RPMI7951 (cell line): ENCODE measurements around the gene ARAP3. TPM values are rescaled to one million over a fixed set of nuclear protein-coding genes. Genes with fewer than 3 reads are reported as not detected.
"Not testable (repeated sequence)": the region's sequence is repeated elsewhere in the genome, so short reads cannot be mapped to it uniquely, and the experiment has no call there.

ENCODE experiments used
- DNase-seq: peaks from one replicate; pipeline ENCODE4 v3.0.0-alpha.2; 2012; ENCODE audit warnings: low read depth
- total RNA-seq: library from RNA; depleted of rRNA; stranded (reverse); fragments of >200 nt; shearing (Covaris generic); gene quantifications from 2 replicates; pipeline ENCODE4 v1.2.3, GENCODE V29; 2014; rRNA removed

ARAP3 gene
- total RNA-seq, 1 experiment from 2014 or later: 5.4 TPM

- DNase-seq: peak; percentile 43
Measured at GRCh38 chr5:141617682-141618029, 64.4 kb downstream of the ARAP3 start.

DNA sequence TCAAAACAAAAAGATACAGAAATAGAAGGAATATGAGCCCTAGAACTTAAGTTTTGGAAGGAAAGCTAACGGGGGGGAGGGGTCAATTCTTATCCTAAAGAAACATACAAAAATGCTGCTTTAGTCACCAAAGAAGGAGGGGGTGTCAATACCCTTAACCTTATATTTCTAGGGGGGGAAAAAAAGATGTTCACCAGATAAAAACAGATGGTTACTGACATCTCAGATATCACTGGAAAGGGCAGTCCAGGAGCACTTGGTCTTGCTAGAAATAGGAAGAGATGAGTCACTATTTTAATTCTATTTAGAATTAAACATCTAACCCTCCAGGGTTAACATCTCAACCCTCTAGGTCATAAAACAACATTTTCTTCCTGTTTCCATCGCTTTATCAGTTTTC is 64.9 kb downstream of the ARAP3 start:
- peak; percentile 16 for DNase-seq

DNA sequence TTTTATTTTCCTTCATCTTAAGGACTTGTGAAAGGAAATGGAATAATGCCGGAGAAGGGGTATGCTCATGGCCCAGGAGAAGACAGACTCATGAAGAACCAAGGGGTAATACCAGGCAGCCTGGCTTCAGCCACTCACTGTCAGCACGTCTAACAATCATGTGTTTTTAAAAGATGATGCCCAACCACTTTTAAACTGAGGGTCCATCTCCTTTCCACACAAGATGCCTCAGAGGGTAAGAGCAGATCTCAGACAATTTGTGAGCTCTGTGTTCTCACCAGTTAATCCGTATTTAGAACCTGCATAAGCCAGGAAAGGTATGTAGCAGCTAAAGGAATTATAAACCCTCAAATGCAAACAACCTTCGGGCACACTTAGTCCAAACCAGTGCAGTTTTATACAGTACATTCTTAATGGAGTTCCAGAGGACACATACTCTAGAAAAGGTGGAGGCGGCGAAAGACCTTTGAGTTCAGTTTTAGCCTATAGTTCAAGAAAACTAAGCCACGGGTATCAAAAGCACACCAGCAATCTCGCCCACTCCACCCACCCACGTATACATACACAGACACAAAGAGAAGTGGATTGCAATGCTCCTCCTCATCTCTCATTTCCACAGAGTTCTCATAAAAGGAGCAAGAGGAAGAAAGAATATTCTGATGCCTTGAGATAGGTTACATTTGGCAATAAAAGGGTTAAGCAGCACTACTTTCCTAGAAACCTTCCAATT is 65.9 kb downstream of the ARAP3 start:
- DNase-seq: no peak

GRCh38 chr5:141613344-141613743 is 68.7 kb downstream of the ARAP3 start:
- no peak for DNase-seq

DNA sequence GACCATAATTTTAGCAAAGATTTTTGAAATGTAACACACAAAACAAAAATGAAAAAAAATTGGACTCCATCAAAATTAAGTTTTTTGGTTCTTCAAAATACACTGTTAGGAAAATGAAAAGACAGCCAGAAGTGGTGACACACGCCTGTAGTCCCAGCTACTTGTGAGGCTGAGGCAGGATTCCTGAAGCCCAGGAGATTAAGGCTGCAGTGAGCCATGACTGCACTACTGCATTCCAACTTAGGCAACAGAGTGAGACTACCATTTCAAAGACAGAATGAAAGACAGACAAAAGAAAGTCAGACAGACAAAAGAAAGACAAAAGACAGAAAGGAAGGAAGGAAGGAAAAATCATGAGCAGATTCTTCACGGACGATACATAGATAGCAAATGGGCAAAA is 70.7 kb downstream of the ARAP3 start:
- DNase-seq: no peak

DNA sequence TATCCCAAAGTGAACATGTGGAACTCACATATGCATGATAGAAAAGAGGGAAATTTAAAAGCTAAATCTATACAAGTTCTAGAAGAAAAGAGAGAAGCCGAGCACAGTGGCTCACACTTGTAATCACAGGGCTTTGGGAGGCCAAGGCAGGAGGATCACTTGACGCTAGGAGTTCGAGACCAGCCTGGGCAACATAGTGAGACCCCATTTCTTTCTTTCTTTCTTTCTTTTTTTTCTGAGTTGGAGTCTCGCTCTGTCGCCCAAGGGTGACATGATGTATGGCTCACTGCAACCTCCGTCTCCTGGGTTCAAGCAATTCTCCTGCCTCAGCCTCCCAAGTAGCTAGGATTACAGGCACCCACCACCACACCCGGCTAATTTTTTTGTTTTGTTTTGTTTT is 72.1 kb downstream of the ARAP3 start:
- not testable (repeated sequence) for DNase-seq

DNA sequence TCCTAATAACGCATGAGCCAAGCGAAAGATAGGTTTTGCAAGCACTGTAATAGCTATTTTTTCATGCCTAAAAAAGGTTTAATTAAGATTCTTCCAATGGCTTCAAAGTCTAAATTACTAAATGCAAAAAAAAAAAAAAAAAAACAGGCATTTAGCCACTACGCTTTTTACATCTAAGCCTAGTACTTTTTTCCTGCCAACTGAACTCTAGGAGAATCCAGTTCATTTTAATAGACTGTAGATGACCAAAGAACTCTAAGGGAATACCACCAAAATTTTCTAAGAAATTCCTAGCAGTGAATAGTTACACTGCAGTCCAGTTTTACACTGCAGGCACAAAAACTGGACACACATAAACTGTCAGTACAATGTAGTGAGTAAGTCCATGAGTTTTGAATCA is 73.0 kb downstream of the ARAP3 start:
- no peak for DNase-seq

GRCh38 chr5:141608557-141608956 is 73.5 kb downstream of the ARAP3 start:
- DNase-seq: no peak

GRCh38 chr5:141608046-141608445 is 74.0 kb downstream of the ARAP3 start:
- DNase-seq: no peak

DNA sequence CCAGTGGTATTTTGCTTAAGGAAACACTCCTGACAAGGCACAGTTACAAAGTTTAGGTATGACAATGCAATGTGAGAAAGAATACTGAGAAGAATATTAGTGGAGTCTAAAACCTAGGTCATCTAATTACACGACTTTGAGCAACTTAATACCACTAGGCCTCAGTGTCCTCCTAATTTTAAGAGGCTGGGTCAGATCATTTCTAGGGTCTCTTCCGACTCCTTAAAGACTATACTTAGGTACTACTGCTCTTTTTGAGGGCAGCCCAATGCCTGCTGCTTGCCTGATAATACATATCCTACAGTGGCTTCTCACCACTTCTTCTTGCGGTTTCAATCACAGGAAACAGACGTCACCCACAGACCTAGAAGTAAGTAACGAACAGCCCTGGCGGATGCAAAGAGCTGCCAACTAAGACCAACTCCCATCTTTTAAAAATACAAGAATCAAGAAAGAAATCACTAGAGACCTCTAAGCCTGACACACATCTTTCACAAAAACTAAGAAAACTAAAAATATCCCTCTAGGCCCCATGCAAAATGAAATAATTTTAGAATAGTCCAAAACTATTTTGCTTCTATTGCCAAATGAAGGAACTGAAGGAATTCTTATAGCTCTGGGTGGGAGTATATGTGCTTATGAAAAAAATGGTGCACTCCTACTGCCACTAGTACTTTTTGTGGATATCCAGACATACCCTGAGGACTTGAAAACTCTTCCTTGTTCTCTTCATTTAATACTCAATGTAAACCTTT is 76.3 kb downstream of the ARAP3 start:
- peak; percentile 79 for DNase-seq

DNA sequence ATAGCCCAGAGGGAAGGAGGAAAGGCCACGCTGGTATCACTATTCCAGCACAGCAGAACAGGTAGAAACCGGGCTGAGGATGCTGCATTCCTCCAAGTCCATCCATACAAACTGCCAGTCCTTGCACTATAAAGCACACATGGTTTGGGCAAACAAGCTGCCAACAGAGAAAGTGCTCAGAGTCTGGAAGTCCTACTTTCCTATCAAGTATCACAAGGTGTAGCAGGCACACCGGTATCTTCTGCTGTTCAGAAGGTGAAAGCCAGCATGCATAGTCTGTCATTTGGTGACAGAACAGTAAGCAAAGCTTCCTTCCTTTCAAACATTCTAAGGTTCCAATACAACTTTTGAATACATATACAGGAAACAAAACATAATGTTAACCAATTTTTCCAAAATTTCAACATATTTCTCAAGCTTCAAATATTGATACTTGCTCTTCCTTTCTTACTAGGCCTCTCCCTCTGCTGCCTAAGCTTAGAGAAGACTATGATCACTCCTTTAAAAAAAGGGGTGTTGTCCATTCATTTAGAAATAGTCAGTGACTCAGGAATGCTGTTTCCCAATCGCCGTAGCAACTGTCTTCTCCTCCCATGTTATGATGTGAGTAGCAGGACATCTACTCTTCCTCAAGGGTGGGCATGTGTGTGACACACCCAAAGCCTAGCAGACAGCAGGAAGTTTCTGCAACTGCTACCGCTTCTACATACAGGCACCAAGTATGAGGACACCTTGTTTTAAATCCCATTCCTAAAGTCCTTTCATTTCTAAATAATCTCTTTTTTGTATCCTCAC is 77.9 kb downstream of the ARAP3 start:
- DNase-seq: peak; percentile 88

Other genes starting within 250 kb of the ARAP3 start
- gene PCDHGC3, start 206.3 kb downstream of the ARAP3 start, total RNA-seq: 75.6 and 81.8 TPM in 2 replicates
- gene PCDHGC4, start 197.2 kb downstream of the ARAP3 start, total RNA-seq: 0.78 and 1.1 TPM in 2 replicates
- 1.1 and 1.2 TPM in 2 replicates for gene PCDHGC5, start 193.1 kb downstream of the ARAP3 start, total RNA-seq
- 29.1 and 40.1 TPM in 2 replicates for gene DIAPH1, start 63.2 kb downstream of the ARAP3 start, total RNA-seq
- gene HDAC3, start 45.4 kb downstream of the ARAP3 start, total RNA-seq: 43.9 and 52.4 TPM in 2 replicates
- gene RELL2, start 45.2 kb downstream of the ARAP3 start, total RNA-seq: 2.8 and 5.2 TPM in 2 replicates
- 8.5 and 11.1 TPM in 2 replicates for gene FCHSD1, start 30.8 kb downstream of the ARAP3 start, total RNA-seq
- 1.6 and 2.2 TPM in 2 replicates for gene PCDH1, start 196.2 kb upstream of the ARAP3 start, total RNA-seq
- 33.9 and 35.8 TPM in 2 replicates for gene DELE1, start 241.6 kb upstream of the ARAP3 start, total RNA-seq